Calu3 (cell line): ENCODE results near the gene ARHGEF16. TPM values are rescaled to one million over a fixed set of nuclear protein-coding genes. Genes with fewer than 3 reads are reported as not detected.

ENCODE experiments used
- BruUV-seq: library from RNA; stranded (reverse); fragments of 400-500 nt; replicated peaks from 2 replicates; lab custom pipeline; 2021; lab: Mats Ljungman, UMichigan
- CTCF ChIA-PET: fragments of 300-600 bp; sonication (Branson Sonifier 250); formaldehyde crosslinking; loops from one replicate; lab custom pipeline; 2022; ENCODE audit warnings: antibody characterized with exemption; lab: Charles Lee
- DNase-seq: peaks from one replicate; pipeline ENCODE4 v3.0.0; 2022
- H3K27ac Mint-ChIP-seq: one replicate; pipeline ENCODE4 v1.8.0; 2022; ENCODE audit warnings: mixed read lengths; ENCODE audit not compliant: unreplicated experiment
- H3K27me3 Mint-ChIP-seq: one replicate; pipeline ENCODE4 v1.8.0; 2022; ENCODE audit warnings: mixed read lengths; ENCODE audit not compliant: unreplicated experiment
- H3K36me3 Mint-ChIP-seq: one replicate; pipeline ENCODE4 v1.8.0; 2022; ENCODE audit warnings: mild to moderate bottlenecking, moderate library complexity, mixed read lengths; ENCODE audit not compliant: insufficient read depth, unreplicated experiment
- H3K4me1 Mint-ChIP-seq: one replicate; pipeline ENCODE4 v1.8.0; 2022; ENCODE audit warnings: mild to moderate bottlenecking, low read depth, mixed read lengths; ENCODE audit not compliant: unreplicated experiment
- H3K4me3 Mint-ChIP-seq: one replicate; pipeline ENCODE4 v1.8.0; 2022; ENCODE audit warnings: mild to moderate bottlenecking, low read depth, moderate library complexity, mixed read lengths; ENCODE audit not compliant: unreplicated experiment
- H3K9me3 Mint-ChIP-seq: one replicate; pipeline ENCODE4 v1.8.0; 2022; ENCODE audit warnings: low read depth, mixed read lengths; ENCODE audit not compliant: unreplicated experiment
- CTCF ChIP-seq: fragments of 200-600 bp; IDR thresholded peaks from one replicate; pipeline ENCODE4 v1.8.0; 2022; ENCODE audit warnings: antibody characterized with exemption; ENCODE audit not compliant: unreplicated experiment
- intact Hi-C: fragments of 100-400 bp; cut with micrococcal nuclease; formaldehyde crosslinking; loops from one replicate; pipeline ENCODE4 v1.10.0; 2022; ENCODE audit not compliant: unreplicated experiment
- total RNA-seq: library from RNA; stranded (reverse); gene quantifications from 2 replicates; pipeline ENCODE4 v1.2.3, GENCODE V29; 2022

Gene ARHGEF16
- total RNA-seq, 1 experiment from 2014 or later: 24.2 TPM

DNA sequence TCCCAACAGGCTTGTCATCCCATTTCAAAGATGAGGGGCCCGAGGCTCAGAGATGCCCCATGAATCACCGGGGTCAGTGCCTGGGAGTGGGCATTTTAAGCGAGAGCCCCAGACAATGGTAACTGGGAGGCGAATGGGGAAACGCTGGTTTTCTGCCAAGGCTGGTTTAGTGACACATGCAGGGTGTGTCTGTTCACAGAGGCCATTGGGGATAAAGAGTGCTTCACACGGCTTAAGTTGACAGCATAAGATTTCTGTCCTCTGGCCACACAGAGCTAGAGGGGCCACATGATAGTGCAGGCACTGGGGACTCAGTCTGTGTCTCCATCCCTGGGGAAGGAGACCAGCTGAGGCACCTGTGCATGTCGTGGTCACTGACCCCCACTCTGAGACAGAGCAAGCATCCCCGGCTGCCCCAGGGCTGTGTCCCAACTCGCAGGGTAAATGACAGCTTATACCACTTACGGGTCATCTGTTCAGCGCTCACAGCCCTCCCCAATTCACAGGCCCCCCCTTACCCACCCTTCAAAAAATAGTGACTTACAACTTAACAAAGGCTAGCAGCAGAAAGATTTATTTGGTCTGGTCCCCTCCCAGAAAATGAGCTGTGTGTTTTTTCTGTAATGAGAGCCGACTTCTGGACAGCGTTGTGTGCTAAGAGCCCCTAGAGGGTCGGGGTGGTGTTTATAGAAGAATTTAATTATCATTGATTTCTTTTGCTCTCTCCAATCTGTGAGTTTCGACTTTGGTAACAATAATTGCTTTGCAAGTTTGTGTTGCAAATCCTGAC lies 34.9 kb upstream of the ARHGEF16 start:
- Mint-ChIP-seq H3K9me3 (no peaks in the 10 kb centered on the region), H3K27ac (no peak overlapping the region), H3K4me3 (no peak overlapping the region), H3K27me3 (peaks cover 51% of the 10 kb centered on the region), H3K4me1 (no peaks in the 10 kb centered on the region), H3K36me3 (no peaks in the 10 kb centered on the region)
- intact Hi-C loops: loop anchor here (5.0 kb wide), 1 partner anchor 407 kb away; no protein-coding TSS in a partner anchor
- no peak for TF ChIP-seq CTCF
- CTCF ChIA-PET: interaction anchor here (0.6 to 0.7 kb wide), 2 partner anchors 56 to 524 kb away, joined by 3 to 11 read pairs; no protein-coding TSS in a partner anchor
- peak; percentile 38 for DNase-seq
- BruUV-seq: no TSS peak

- intact Hi-C loops: loop anchor here (5.0 kb wide), 1 partner anchor 408 kb away; no protein-coding TSS in a partner anchor
- H3K4me3 Mint-ChIP-seq: no peak overlapping the region
- no peaks in the 10 kb centered on the region for H3K9me3 Mint-ChIP-seq
- no peaks in the 10 kb centered on the region for H3K36me3 Mint-ChIP-seq
- TF ChIP-seq CTCF: no peak
- H3K27me3 Mint-ChIP-seq: peaks cover 45% of the 10 kb centered on the region
- CTCF ChIA-PET: interaction anchor here (0.6 to 0.7 kb wide), 2 partner anchors 57 to 524 kb away, joined by 3 to 11 read pairs; no protein-coding TSS in a partner anchor
- no TSS peak for BruUV-seq
- H3K4me1 Mint-ChIP-seq: no peaks in the 10 kb centered on the region
- no peak for DNase-seq
- H3K27ac Mint-ChIP-seq: no peak overlapping the region
These were observed 34.1 kb upstream of the ARHGEF16 start for GRCh38 chr1:3420218-3420951.

DNA sequence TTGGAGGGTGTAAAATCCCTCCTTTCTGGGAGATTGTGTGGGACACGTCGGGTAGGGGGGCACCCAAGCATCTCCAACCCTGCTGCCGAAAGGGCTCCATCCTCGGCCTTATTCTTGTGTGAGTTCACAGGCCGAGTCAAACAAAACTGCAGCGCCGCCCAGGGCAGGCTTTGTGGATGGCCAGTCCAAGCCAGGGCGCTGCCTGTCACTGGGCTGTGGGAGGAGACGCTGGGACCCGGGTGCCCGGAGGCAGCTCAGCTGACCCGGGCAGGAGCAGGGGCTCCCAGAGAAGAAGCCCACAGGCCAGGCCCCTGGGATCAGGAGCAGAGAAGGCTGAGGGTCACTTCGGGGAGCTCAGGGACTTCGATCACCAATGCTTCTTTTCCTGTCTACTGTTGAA lies 31.8 kb upstream of the ARHGEF16 start:
- Mint-ChIP-seq H3K9me3 (no peaks in the 10 kb centered on the region), H3K36me3 (no peaks in the 10 kb centered on the region), H3K27ac (no peak overlapping the region), H3K4me1 (no peaks in the 10 kb centered on the region), H3K4me3 (no peak overlapping the region), H3K27me3 (peaks cover 45% of the 10 kb centered on the region)
- intact Hi-C loops: loop anchor here (5.0 kb wide), 1 partner anchor 410 kb away; no protein-coding TSS in a partner anchor
- DNase-seq: no peak
- no TSS peak for BruUV-seq
- CTCF ChIA-PET: no interaction called here
- TF ChIP-seq CTCF: no peak

DNA sequence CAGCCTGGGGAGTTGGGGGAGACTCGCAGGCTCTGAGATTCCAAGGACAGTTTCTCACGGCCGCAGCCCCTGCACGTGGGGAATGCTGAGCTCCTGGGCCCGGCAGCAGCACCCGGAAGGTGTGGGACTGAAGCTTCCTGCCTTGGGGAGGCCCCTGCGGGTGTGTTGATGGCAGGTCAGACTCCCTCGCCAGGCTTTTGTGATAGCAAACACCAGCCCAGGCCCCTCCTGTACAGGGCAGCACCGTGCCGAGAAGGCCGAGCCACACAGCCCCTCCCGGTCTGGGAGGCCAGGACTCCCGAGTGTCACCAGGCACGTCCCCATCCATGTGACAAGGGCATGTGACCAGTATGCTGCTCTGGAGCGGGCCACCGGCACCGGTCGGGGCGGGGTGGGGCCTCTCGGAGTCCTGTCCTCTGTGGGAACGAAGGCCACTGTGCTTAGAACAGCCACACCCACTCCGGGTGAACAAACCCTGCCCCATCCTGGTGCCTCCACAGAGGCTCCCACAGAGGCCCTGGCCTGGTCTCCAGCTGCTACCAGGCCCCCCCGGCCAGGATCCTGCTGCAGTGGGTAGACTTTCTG lies 31.1 kb upstream of the ARHGEF16 start:
- intact Hi-C loops: loop anchor here (5.0 kb wide), 1 partner anchor 411 kb away; no protein-coding TSS in a partner anchor
- no TSS peak for BruUV-seq
- no peaks in the 10 kb centered on the region for H3K4me1 Mint-ChIP-seq

More for the DNA sequence above, 31.1 kb upstream of the ARHGEF16 start:
- Mint-ChIP-seq H3K27me3 (peaks cover 48% of the 10 kb centered on the region), H3K9me3 (no peaks in the 10 kb centered on the region), H3K36me3 (no peaks in the 10 kb centered on the region), H3K4me3 (no peak overlapping the region), H3K27ac (no peak overlapping the region)
- peak; percentile 3 for DNase-seq
- CTCF ChIA-PET: no interaction called here
- TF ChIP-seq CTCF: no peak
